ENCODE results near the gene CLDN24.
"Not testable (repeated sequence)": the region's sequence is repeated elsewhere in the genome, so short reads cannot be mapped to it uniquely, and the experiment has no call there.

The CLDN24 gene

GRCh38 chr4:183327827-183328226 is 5.6 kb upstream of the CLDN24 start:
- no peak for DNase-seq
- in situ Hi-C loops (cut with MboI; ENCODE audit: low pct_unique_long_range_greater_than_20kb, low sequenced_read_pairs) = no loop called here

GRCh38 chr4:183326853-183327252 is 4.6 kb upstream of the CLDN24 start:
- in situ Hi-C loops (cut with MboI; ENCODE audit: low pct_unique_long_range_greater_than_20kb, low sequenced_read_pairs) = no loop called here
- no peak for DNase-seq

GRCh38 chr4:183326387-183326786 is 4.2 kb upstream of the CLDN24 start:
- DNase-seq; in situ Hi-C loops (cut with MboI; ENCODE audit: low pct_unique_long_range_greater_than_20kb, low sequenced_read_pairs): not testable (repeated sequence)

GRCh38 chr4:183324619-183325018 is 2.4 kb upstream of the CLDN24 start:
- in situ Hi-C loops (cut with MboI; ENCODE audit: low pct_unique_long_range_greater_than_20kb, low sequenced_read_pairs) = no loop called here
- no peak for DNase-seq

GRCh38 chr4:183324056-183324455 is 1.8 kb upstream of the CLDN24 start:
- DNase-seq; in situ Hi-C loops (cut with MboI; ENCODE audit: low pct_unique_long_range_greater_than_20kb, low sequenced_read_pairs): not testable (repeated sequence)

- in situ Hi-C loops (cut with MboI; ENCODE audit: low pct_unique_long_range_greater_than_20kb, low sequenced_read_pairs) = no loop called here
- no peak for DNase-seq
Measured at GRCh38 chr4:183323295-183323694, 1.1 kb upstream of the CLDN24 start.

DNA sequence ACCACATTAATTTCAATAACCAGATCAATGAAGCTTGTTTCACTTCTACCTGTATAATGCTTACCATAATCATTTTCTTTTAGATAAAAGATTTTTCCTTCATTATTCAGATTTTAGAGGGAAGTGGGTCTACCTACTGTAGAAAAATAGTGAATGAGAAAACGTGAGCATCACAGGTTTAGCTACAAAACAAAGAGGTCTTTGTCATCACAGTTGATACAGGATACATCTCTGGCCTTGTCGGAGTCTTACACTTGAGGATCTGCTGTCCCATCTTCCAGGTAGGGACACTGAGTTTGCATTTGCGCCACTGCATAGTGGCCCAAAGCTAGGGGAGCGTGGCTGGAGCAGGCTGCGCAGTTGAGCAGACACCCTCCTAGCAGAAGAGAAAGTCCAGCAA is 710 bp downstream of the CLDN24 start:
- in situ Hi-C loops (cut with MboI; ENCODE audit: low pct_unique_long_range_greater_than_20kb, low sequenced_read_pairs) = no loop called here

GRCh38 chr4:183321079-183321478 is 1.1 kb downstream of the CLDN24 start:
- no peak for DNase-seq
- in situ Hi-C loops (cut with MboI; ENCODE audit: low pct_unique_long_range_greater_than_20kb, low sequenced_read_pairs) = no loop called here

More for the DNA sequence above, 710 bp downstream of the CLDN24 start:
- DNase-seq = no peak

- in situ Hi-C loops (cut with MboI; ENCODE audit: low pct_unique_long_range_greater_than_20kb, low sequenced_read_pairs) = no loop called here
- DNase-seq = no peak
Measured at GRCh38 chr4:183320211-183321059, 1.8 kb downstream of the CLDN24 start, which contains the start of gene CLDN22. TSS of gene CLDN22 (minus strand) at chr4:183320276. CDS start at chr4:183320218, 58 bp downstream.

- DNase-seq = no peak
- in situ Hi-C loops (cut with MboI; ENCODE audit: low pct_unique_long_range_greater_than_20kb, low sequenced_read_pairs) = no loop called here
Measured at GRCh38 chr4:183318656-183319055, 3.6 kb downstream of the CLDN24 start.

GRCh38 chr4:183314806-183315205 is 7.4 kb downstream of the CLDN24 start:
- in situ Hi-C loops (cut with MboI; ENCODE audit: low pct_unique_long_range_greater_than_20kb, low sequenced_read_pairs) = no loop called here
- DNase-seq = no peak

DNA sequence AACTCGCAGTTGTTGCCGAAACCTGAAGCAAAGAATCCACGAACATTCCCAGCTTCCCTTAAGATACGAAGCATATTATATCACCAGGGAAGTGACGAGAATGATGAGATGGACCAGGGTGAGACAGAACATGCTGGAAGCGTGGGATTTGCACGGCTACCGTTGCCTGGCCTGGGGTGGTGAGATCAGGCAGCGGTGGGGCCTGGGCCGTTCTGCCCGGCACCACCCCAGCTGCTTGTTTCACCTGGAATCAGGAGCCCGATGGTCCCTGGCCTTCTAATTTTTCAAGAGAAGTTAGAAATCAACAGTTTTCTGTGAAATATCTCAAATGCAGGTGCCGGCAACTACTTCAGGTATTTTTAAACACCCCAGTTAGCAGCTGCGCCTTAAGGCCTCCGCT is 7.9 kb downstream of the CLDN24 start:
- in situ Hi-C loops (cut with MboI; ENCODE audit: low pct_unique_long_range_greater_than_20kb, low sequenced_read_pairs) = no loop called here
- DNase-seq = no peak

GRCh38 chr4:183312841-183313240 is 9.4 kb downstream of the CLDN24 start:
- DNase-seq = no peak
- in situ Hi-C loops (cut with MboI; ENCODE audit: low pct_unique_long_range_greater_than_20kb, low sequenced_read_pairs) = no loop called here

- no peak for DNase-seq
- in situ Hi-C loops (cut with MboI; ENCODE audit: low pct_unique_long_range_greater_than_20kb, low sequenced_read_pairs) = no loop called here
Measured at GRCh38 chr4:183306811-183307210, 15.4 kb downstream of the CLDN24 start.

DNA sequence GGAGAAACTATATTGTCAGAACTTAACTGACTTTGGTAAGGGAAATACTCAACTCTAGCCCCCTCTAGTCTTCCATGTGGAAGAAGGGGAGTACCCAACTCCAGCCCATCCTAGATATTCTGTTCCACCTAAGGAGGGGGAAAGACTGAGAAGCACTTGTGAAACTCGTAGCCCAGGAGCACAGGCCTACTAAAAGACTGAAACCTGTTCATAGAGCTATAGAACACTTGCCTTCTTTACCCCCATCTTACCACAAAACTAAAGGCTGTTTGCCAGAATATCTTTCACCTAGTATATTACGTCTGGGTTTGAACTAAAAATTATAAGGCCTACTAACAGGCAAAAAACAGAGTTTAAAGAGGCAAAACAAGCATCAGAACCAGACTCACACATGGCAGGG is 17.7 kb downstream of the CLDN24 start:
- DNase-seq = no peak
- in situ Hi-C loops (cut with MboI; ENCODE audit: low pct_unique_long_range_greater_than_20kb, low sequenced_read_pairs) = no loop called here

DNA sequence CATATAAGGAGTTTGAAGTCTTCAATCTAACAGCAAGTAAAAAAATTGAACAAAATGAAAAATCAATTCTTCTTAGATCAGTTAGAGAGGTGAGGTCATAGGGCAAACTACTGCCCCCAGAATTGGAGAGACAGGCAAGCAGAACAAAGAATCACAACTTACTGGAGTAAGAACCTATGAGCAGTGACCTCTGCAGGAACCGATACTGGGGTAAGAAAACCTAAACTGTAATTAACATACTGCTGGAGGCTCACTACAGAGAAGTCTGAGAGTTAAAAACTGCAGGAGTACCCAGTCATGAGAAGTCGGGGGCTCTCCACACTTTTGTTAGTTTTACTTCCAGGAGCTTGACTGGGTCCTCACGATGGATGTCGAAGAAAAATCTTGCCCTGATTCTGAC is 18.2 kb downstream of the CLDN24 start:
- DNase-seq = no peak
- in situ Hi-C loops (cut with MboI; ENCODE audit: low pct_unique_long_range_greater_than_20kb, low sequenced_read_pairs) = no loop called here

- DNase-seq = no peak
- in situ Hi-C loops (cut with MboI; ENCODE audit: low pct_unique_long_range_greater_than_20kb, low sequenced_read_pairs) = no loop called here
Measured at GRCh38 chr4:183303301-183303700, 18.9 kb downstream of the CLDN24 start.

DNA sequence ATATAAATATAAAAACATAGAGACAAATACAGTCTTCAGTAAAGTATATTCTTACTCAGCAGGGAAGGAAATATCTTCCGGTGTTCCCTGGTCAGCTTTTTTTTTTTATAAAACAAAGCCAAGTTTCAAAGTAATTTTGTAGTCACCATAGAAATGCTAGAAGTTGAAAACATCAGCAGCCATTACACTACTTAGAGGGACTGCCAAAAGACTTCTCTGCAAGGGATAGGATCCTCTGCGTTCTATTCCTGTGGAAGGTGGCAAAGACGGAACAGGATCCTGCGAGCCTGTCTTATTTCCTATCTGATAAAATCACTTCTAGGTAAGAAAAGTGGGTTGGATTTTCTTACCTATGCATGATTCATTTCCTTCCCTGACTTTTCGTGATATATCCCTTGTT is 21.6 kb downstream of the CLDN24 start:
- in situ Hi-C loops (cut with MboI; ENCODE audit: low pct_unique_long_range_greater_than_20kb, low sequenced_read_pairs) = no loop called here
- DNase-seq = no peak

- in situ Hi-C loops (cut with MboI; ENCODE audit: low pct_unique_long_range_greater_than_20kb, low sequenced_read_pairs) = no loop called here
- no peak for DNase-seq
Measured at GRCh38 chr4:183300070-183300469, 22.2 kb downstream of the CLDN24 start.

- no peak for DNase-seq
- in situ Hi-C loops (cut with MboI; ENCODE audit: low pct_unique_long_range_greater_than_20kb, low sequenced_read_pairs) = no loop called here
Measured at GRCh38 chr4:183299464-183299863, 22.8 kb downstream of the CLDN24 start.

DNA sequence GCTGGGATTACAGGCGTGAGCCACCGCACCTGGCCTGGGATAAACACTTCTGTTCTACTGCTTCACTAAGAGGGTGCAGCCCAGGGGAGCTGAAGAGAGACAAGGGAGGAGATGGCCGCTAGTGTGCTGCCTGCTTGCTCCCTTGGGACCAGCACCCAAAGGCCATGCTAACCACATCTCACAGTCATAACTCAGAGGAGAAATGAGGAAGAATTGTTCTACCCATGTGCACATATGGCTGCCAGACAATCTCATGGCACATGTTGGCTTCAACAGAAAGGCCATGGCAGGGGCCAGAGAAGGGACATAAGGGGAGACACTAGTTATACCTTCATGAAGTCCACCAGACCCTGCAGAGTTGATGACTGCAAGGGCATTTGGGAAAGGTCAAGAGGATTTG is 24.6 kb downstream of the CLDN24 start:
- in situ Hi-C loops (cut with MboI; ENCODE audit: low pct_unique_long_range_greater_than_20kb, low sequenced_read_pairs) = no loop called here
- no peak for DNase-seq
